Activated CD8-positive, alpha-beta memory T cell treated with anti-CD3 and anti-CD28 coated beads for 36 hours (primary cell): Measurements from ENCODE around the gene CCDC158. TPM values are rescaled to one million over a fixed set of nuclear protein-coding genes. Genes with fewer than 3 reads are reported as not detected.
"Not testable (repeated sequence)": the region's sequence is repeated elsewhere in the genome, so short reads cannot be mapped to it uniquely, and the experiment has no call there.

Experiments used
- CTCF ChIA-PET: fragments of 350-600 bp; sonication (Branson Sonifier 250); formaldehyde crosslinking; loops from one replicate; lab custom pipeline; 2021; ENCODE audit warnings: antibody characterized with exemption; lab: Charles Lee
- POLR2A ChIA-PET: fragments of 350-600 bp; sonication (Branson Sonifier 250); formaldehyde crosslinking; loops from one replicate; lab custom pipeline; 2021; ENCODE audit warnings: antibody characterized with exemption; lab: Charles Lee
- total RNA-seq, 2 experiments: library from RNA; stranded (reverse); gene quantifications; one replicate each; pipeline ENCODE4 v1.2.3, GENCODE V29; 2021

The CCDC158 gene
- total RNA-seq, 2 experiments from 2014 or later, result not detected

- ChIA-PET CTCF (no interaction called here), POLR2A (no interaction called here)
These were observed 119.7 kb downstream of the CCDC158 start for GRCh38 chr4:76301068-76301774.

GRCh38 chr4:76300012-76300411, 120.9 kb downstream of the CCDC158 start:
- POLR2A ChIA-PET, result no interaction called here
- CTCF ChIA-PET, result no interaction called here

DNA sequence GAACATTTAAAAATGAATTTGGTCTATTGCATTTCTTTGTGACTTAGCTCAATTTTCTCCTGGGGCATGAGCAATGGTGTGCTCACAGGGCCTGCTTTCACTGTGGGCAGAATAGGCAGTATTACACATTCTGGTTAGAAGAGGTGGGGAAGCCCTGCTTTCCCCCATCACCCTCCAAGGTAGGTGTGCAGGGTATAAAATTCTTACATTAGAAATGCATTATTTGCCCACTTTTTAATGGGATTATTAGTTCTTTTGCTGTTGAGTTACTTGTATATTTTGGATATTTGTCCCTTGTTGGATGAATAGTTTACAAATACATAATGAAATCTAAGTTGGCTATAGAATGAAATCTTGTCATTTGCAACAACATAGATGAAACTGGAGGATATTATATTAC, 122.7 kb downstream of the CCDC158 start:
- ChIA-PET CTCF (interaction anchor here (0.7 kb wide), 1 partner anchor 9 kb away, joined by 3 read pairs; the partner anchor contains the start of gene STBD1), POLR2A (no interaction called here)

- CTCF ChIA-PET, result no interaction called here
- POLR2A ChIA-PET, result no interaction called here
These were observed 124.6 kb downstream of the CCDC158 start for GRCh38 chr4:76296286-76296820.

GRCh38 chr4:76293772-76294171, 127.2 kb downstream of the CCDC158 start:
- POLR2A ChIA-PET, result no interaction called here
- CTCF ChIA-PET, result no interaction called here

DNA sequence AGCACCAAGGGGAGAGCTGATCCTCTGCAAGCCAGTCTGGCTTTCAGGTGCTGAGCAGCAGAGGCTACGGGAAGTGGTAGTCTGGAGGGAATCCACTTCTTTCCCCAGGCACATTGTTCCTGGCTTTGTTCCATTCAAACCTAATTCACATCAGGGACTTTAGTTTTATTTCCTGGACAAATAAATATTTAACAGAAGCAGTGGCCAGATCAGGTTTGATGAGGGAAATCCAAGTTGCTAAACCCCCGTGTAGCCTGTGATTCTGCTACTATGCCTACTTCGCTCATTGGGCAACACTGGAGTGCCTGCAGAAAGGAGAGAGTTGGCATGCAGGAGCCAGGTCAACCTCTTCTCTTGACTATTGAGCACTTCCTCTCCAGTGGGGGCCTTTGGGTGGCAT, 128.2 kb downstream of the CCDC158 start:
- CTCF ChIA-PET, result no interaction called here
- POLR2A ChIA-PET, result no interaction called here

DNA sequence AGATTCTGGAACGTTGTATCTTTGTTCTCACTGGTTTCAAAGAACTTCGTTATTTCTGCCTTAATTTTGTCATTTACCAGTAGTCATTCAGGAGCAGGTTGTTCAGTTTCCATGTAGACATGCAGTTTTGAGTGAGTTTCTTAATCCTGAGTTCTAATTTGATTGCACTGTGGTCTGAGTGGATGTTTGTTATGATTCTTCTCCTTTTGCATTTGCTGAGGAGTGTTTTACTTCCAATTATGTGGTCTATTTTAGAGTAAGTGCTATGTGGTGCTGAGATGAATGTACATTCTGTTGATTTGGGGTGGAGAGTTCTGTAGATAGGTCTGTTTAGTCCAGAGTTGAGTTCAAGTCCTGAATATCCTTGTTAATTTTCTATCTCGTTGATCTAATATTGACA, 133.1 kb downstream of the CCDC158 start:
- POLR2A ChIA-PET, CTCF ChIA-PET: not testable (repeated sequence)

- POLR2A ChIA-PET, result no interaction called here
- CTCF ChIA-PET, result no interaction called here
These were observed 137.0 kb downstream of the CCDC158 start for GRCh38 chr4:76283900-76284299.

GRCh38 chr4:76282941-76283689, 137.8 kb downstream of the CCDC158 start:
- ChIA-PET POLR2A (no interaction called here), CTCF (no interaction called here)

DNA sequence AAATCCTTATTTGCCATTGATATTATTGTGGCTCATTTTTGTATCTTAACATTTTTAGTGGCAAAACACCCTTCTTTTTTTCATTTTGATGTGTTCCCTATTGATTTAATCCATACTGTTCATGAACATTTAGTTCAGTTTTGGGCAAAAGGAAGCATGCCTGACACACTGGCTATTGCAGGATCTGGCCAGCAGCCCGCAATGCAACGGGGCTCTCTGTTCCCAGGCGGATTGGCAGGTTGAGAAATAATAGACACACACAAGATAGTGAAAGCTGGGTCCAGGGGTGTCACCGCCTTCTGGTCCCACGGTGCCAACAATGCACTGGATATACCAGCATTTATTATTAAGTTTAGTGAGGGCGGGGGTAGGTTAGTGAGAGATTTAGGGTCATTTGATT, 139.3 kb downstream of the CCDC158 start:
- CTCF ChIA-PET, POLR2A ChIA-PET: not testable (repeated sequence)

GRCh38 chr4:76280488-76281441, 140.2 kb downstream of the CCDC158 start:
- ChIA-PET CTCF (no interaction called here), POLR2A (no interaction called here)

DNA sequence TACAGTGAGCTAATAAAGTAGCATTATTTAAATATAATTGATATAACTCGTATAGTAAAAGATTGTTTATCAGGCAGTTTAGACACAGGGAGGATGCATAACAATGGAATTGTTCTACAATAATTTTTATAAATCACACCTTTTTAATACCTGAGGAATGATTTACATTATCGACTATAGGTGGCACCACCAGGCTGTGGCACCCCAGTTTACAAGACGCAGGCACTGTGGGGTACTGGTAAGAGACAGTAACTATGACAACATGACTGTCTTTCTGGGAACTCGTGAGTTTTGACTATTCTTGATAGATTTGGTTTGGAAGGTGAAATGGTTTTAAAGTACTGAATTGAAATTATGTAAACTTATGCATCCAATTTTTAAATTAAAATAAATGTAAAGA, 141.5 kb downstream of the CCDC158 start:
- POLR2A ChIA-PET, result no interaction called here
- CTCF ChIA-PET, result no interaction called here

DNA sequence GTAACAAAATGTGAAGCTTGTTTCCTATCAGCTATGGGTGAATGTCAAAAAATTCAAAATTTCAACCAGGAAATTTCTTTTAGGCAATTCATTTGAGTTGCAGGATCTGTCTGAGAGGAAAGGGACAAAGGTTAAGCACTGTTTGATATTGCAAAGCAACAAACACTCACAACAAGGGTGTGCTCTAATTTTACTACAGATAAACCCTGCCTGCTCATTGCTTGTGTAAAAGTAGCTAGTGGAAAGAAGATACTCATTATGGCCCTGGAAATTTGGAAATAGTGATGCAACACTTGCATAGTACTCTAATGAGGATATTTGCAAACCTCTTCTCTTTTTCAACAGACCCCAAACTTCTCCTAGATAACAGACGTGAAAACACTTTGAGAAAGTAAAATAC, 142.4 kb downstream of the CCDC158 start:
- POLR2A ChIA-PET, result no interaction called here
- CTCF ChIA-PET, result interaction anchor here (0.7 kb wide), 1 partner anchor 99 kb away, joined by 3 read pairs; no protein-coding TSS in a partner anchor

- POLR2A ChIA-PET, result no interaction called here
- CTCF ChIA-PET, result interaction anchor here (1.3 kb wide), 1 partner anchor 27 kb away, joined by 3 read pairs; the partner anchor contains the start of gene FAM47E
These were observed 143.3 kb downstream of the CCDC158 start for GRCh38 chr4:76277667-76278066.

DNA sequence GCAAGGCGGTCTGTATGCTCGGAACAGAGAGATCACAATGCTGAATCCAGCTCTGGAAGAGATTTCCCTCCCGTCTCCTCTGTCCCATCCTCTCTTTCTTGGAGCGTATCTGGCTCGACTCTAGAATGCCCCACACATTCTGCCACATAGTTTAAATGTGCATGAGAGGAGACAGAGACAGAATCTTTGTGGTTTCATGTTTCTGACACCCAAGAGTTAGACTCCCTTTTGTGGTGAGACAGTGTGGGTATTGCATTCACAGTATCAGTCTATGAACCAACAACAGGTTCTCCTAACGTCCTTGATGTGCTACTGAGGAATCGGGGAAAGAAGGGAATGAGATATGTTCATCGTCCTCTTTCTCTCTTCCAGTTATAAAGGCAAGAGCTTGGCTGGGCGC, 144.1 kb downstream of the CCDC158 start:
- ChIA-PET POLR2A (no interaction called here), CTCF (interaction anchor here (1.3 kb wide), 1 partner anchor 26 kb away, joined by 3 read pairs; the partner anchor contains the start of gene FAM47E)

DNA sequence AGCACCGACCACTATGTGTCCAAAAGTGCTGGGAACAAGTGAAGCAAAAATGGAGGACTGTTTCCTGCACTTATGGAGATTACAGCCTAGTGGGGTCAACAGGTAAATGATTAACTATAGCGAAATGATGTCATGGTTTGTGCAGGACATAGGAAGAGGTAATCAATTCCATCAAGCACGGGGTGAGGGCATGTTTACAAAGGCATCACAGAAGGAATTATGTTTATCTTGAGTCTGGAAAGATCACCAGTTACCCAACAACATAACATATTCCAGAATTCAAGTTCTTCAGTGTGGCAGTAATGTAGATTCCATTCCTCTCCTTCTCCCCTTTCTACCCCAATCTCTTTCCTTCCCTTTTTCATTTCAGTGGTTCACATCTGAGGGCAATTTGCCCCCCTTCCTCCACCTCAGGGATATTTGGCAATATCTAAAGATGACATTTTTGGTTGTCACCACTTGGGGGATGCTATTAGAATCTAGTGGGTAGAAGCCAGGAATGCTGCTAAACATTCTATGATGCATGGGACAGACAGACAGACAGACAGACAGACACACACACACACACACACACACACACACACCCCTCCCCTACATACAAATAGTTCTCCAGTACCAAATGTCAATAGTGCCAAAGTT, 145.3 kb downstream of the CCDC158 start:
- CTCF ChIA-PET, result interaction anchor here (0.6 kb wide), 1 partner anchor 622 kb away, joined by 3 read pairs; no protein-coding TSS in a partner anchor
- POLR2A ChIA-PET, result no interaction called here

DNA sequence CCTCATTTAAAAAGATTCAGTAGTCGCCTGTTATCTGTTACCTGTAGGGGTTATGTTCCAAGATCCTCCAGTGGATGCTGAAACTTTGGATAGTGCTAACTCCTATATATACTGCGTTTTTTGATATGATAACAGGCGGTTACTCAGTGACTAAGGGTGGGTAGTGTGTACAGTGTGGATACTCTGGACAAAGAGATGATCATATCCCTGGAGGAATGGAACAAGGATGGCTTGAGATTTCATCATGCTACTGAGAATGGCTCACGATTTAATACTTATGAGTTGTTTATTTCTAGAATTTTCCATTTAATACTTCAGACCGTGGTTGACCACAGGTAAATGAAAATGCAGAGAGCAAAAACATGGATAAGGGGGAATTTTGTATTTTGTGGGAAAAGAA, 147.9 kb downstream of the CCDC158 start:
- CTCF ChIA-PET, result no interaction called here

DNA sequence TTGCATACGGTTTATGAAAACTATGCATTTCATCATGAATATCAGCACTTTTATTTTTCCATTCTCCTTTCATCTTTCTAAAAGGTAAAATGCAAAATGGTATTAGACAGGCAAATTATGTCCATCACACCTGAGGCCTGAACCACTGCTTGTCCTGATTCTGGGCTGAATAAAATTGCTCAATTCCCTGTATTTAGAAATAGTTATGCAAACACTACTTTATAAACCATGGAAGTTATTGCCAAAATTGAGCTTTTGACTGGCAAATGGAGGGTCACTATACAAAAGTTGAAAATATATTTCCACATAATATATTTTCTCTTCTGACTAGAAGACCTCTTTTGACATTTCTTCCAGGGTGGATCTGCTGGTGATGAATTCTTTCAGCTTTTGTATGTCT, 148.4 kb downstream of the CCDC158 start:
- ChIA-PET POLR2A (no interaction called here), CTCF (no interaction called here)

More for the DNA sequence above, 147.9 kb downstream of the CCDC158 start:
- POLR2A ChIA-PET, result no interaction called here

DNA sequence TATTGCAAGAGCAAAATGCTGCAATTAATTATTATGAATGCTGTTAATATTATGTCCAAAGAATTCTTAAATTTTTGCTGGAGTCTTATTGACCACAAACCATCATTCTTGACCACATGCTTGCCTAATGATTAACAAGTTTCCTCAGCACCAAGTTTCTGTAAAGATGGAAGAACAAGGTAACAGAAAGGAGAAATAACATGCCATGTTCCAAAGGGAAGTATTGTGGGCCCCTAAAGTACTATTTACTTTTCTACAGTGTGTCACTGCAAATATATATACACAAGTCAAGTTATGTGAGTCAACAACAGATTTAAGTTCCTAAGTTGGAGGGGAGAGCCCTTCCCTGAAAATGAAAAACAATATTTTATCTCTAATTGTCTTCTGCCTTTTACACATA, 148.9 kb downstream of the CCDC158 start:
- CTCF ChIA-PET, result no interaction called here
- POLR2A ChIA-PET, result no interaction called here
